AG09309 (cell line): ENCODE data around the gene HERC4.
"Not testable (repeated sequence)": the region's sequence is repeated elsewhere in the genome, so short reads cannot be mapped to it uniquely, and the experiment has no call there.

ENCODE experiments used
- DNase-seq: peaks from one replicate; pipeline ENCODE4 v3.0.0-alpha.2; 2010; ENCODE audit warnings: low read depth
- H3K4me3 ChIP-seq: 2 replicates; pipeline ENCODE4 v1.5.1; 2011; ENCODE audit warnings: mild to moderate bottlenecking, low read depth, low read length, moderate library complexity; ENCODE audit not compliant: control insufficient read depth
- CTCF ChIP-seq: IDR thresholded peaks from 2 replicates; pipeline ENCODE4 v1.5.1; 2011; ENCODE audit warnings: mild to moderate bottlenecking, low read depth, low read length, inconsistent platforms; ENCODE audit not compliant: insufficient read depth, control insufficient read depth; ENCODE audit errors: missing control alignments

Gene HERC4

GRCh38 chr10:68027429-68027828 is 47.7 kb downstream of the HERC4 start:
- DNase-seq: no peak
- no peak overlapping the region for H3K4me3 ChIP-seq
- no peak for TF ChIP-seq CTCF

DNA sequence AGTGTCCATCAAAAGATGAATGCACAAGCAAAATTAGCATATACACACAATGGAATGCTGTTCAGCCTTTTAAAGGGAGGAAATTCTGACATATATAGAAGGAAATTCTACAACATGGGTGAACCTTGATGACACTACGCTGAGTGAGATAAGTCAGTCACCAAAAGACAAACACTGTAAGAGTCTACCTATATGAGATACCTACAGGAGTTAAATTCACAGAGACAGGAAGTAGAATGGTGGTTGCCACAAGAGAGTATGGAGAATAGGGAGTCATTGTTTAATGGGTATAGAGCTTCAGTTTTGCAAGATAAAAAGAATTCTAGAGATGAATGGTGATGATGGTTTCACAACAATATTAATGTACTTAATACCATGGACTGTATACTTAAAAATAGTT is 51.8 kb downstream of the HERC4 start:
- no peak overlapping the region for H3K4me3 ChIP-seq
- DNase-seq: no peak
- no peak for TF ChIP-seq CTCF

GRCh38 chr10:68022324-68022723 is 52.8 kb downstream of the HERC4 start:
- not testable (repeated sequence) for DNase-seq, H3K4me3 ChIP-seq

DNA sequence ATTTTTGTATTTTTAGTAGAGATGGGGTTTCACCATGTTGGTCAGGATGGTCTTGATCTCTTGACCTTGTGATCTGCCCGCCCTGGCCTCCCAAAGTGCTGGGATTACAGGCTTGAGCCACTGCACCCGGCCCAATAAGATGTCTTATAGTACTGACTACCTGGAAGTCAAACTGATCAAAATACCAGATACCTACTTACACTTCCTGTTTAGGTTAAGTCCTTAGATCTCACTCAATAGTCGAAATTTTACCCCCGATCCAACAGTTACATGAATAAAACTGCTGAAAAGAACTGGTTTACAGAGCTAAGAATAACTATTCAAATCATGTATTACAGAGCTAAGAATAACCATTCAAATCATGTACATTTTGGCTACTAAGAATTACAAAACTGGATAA is 58.6 kb downstream of the HERC4 start:
- DNase-seq, H3K4me3 ChIP-seq: not testable (repeated sequence)

DNA sequence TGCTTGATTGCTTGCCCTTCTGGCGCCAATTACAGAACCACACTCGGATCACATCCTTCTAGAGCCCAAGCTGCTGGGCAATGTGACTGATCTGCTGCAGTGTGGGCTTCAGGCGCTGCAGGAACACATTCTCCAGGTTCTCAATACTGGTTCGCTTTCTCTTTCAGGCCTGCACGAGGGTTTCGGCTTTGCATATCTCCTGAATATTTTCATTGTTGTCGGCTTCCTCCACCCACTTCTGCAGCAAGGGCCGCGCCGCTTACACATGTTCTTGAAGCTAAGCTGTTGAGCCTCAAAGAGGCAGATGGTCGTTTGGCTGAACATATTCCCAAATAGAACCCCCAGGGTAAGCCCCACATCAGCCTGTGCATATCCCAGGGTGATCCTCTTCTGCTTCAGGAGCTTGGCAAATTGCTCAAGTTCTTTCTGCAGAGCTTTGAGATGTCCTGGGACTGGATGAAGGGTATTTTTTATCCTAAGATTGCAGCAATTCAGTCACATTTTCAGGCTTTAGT is 64.6 kb downstream of the HERC4 start:
- H3K4me3 ChIP-seq: no peak overlapping the region
- no peak for DNase-seq
- no peak for TF ChIP-seq CTCF

GRCh38 chr10:68007356-68007755 is 67.7 kb downstream of the HERC4 start:
- TF ChIP-seq CTCF: no peak
- DNase-seq: no peak
- no peak overlapping the region for H3K4me3 ChIP-seq

- no peak for TF ChIP-seq CTCF
- no peak overlapping the region for H3K4me3 ChIP-seq
- no peak for DNase-seq
These were observed 73.5 kb downstream of the HERC4 start for GRCh38 chr10:68001539-68001938.

DNA sequence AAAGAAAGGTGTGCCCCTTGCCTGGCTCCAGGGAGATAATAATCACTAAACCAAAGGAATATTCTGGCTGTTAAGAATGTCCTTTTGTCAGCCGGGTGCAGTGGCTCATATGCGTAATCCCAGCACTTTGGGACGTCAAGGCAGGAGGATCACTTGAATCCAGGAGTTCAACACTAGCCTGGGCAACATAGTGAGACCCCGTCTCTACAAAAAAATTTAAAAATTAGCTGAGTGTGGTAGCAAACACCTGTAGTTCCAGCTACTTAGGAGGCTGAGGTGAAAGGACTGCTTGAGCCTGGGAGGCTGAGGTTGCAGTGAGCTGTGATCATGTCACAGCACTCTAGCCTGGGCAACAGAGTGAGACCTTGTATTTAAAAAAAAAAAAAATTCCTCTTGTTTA is 74.1 kb downstream of the HERC4 start:
- TF ChIP-seq CTCF: no peak
- H3K4me3 ChIP-seq: no peak overlapping the region
- DNase-seq: no peak
